CD4-positive, alpha-beta T cell (primary cell): ENCODE results near the gene RAD17. TPM values are rescaled to one million over a fixed set of nuclear protein-coding genes. Genes with fewer than 3 reads are reported as not detected.

ENCODE experiments used
- ATAC-seq: fragments of 200-7000 bp; cut with Tn5 transposase; one replicate; pipeline ENCODE4 v1.10.0; 2022; ENCODE audit warnings: mild to moderate bottlenecking; ENCODE audit not compliant: poor library complexity
- CTCF ChIA-PET: fragments of 350-600 bp; sonication (Branson Sonifier 250); formaldehyde crosslinking; loops from one replicate; lab custom pipeline; 2021; ENCODE audit warnings: antibody characterized with exemption, inconsistent platforms; lab: Charles Lee
- POLR2A ChIA-PET: fragments of 350-600 bp; sonication (Branson Sonifier 250); formaldehyde crosslinking; loops from one replicate; lab custom pipeline; 2021; ENCODE audit warnings: antibody characterized with exemption, inconsistent platforms; lab: Charles Lee
- DNase-seq, 14 experiments: peaks; one replicate each; pipeline ENCODE4 v3.0.0-alpha.2; 2013 to 2020; ENCODE audit warnings: mixed read lengths in 2 of 14
- H3K27ac ChIP-seq, 2 donors: one replicate each; pipeline versions ENCODE4 v1.5.1 to v1.7.0; 2013; ENCODE audit warnings: low read length in 2 of 2, low read depth in 1 of 2, mild to moderate bottlenecking in 1 of 2
- H3K27me3 ChIP-seq, 2 experiments: 1 replicate in 1 of 2; 2 replicates in 1 of 2; pipeline versions ENCODE4 v1.6.1 to v1.7.0; 2013; ENCODE audit warnings: low read length in 2 of 2, control low read depth in 1 of 2, mild to moderate bottlenecking in 1 of 2, moderate library complexity in 1 of 2; ENCODE audit not compliant: insufficient read depth in 2 of 2, control insufficient read depth in 1 of 2
- H3K36me3 ChIP-seq: one replicate; pipeline ENCODE4 v1.6.1; 2013; ENCODE audit warnings: low read length, control low read depth; ENCODE audit not compliant: insufficient read depth
- H3K4me1 ChIP-seq: one replicate; pipeline ENCODE4 v1.6.1; 2013; ENCODE audit warnings: low read length, control low read depth; ENCODE audit not compliant: insufficient read depth
- H3K4me3 ChIP-seq: one replicate; pipeline ENCODE4 v1.5.1; 2013; ENCODE audit warnings: mild to moderate bottlenecking, low read length, moderate library complexity
- H3K9me3 ChIP-seq, 2 experiments: 1 replicate in 1 of 2; 2 replicates in 1 of 2; pipeline versions ENCODE4 v1.6.1 to v1.7.0; 2013; ENCODE audit warnings: low read length in 2 of 2, mild to moderate bottlenecking in 2 of 2, control low read depth in 1 of 2, moderate library complexity in 1 of 2; ENCODE audit not compliant: control insufficient read depth in 1 of 2, insufficient read depth in 1 of 2
- H3K27ac Mint-ChIP-seq: one replicate; pipeline ENCODE4 v1.8.0; 2020; ENCODE audit warnings: mixed read lengths
- H3K27me3 Mint-ChIP-seq: one replicate; pipeline ENCODE4 v1.8.0; 2021; ENCODE audit warnings: mixed read lengths
- H3K36me3 Mint-ChIP-seq: one replicate; pipeline ENCODE4 v1.8.0; 2021; ENCODE audit warnings: low read depth, mixed read lengths
- H3K4me1 Mint-ChIP-seq: one replicate; pipeline ENCODE4 v1.8.0; 2021; ENCODE audit warnings: low read depth, mixed read lengths
- H3K4me3 Mint-ChIP-seq: one replicate; pipeline ENCODE4 v1.8.0; 2020; ENCODE audit warnings: mild to moderate bottlenecking, mixed read lengths
- H3K9me3 Mint-ChIP-seq: one replicate; pipeline ENCODE4 v1.8.0; 2020; ENCODE audit warnings: mixed read lengths
- intact Hi-C, 2 experiments: fragments of 100-400 bp; cut with DNase I in 1 of 2; cut with micrococcal nuclease in 1 of 2; formaldehyde crosslinking; loops; one replicate each; pipeline versions ENCODE4 v1.15.1 to v1.9.0; 2023 to 2025; cut with DNase I, micrococcal nuclease
- total RNA-seq, 174 experiments: library from RNA in 2 of 174; stranded (reverse) in 2 of 174; gene quantifications; one replicate each; pipeline ENCODE4 v1.2.3 and lab custom pipeline; 2021 to 2026
- TF ChIP-seq, protein P1 (sequence below): fragments of 200-600 bp; IDR thresholded peaks from one replicate; pipeline ENCODE4 v1.8.0; 2022; ENCODE audit warnings: antibody characterized with exemption, mild to moderate bottlenecking

RAD17 gene
- total RNA-seq, 2 experiments from 2014 or later: 15.7 to 19.1 TPM

- ChIA-PET POLR2A (no interaction called here), CTCF (no interaction called here)
- ATAC-seq: no peak
- no peak overlapping the region for H3K4me3 Mint-ChIP-seq
- TF ChIP-seq, protein P1, sequence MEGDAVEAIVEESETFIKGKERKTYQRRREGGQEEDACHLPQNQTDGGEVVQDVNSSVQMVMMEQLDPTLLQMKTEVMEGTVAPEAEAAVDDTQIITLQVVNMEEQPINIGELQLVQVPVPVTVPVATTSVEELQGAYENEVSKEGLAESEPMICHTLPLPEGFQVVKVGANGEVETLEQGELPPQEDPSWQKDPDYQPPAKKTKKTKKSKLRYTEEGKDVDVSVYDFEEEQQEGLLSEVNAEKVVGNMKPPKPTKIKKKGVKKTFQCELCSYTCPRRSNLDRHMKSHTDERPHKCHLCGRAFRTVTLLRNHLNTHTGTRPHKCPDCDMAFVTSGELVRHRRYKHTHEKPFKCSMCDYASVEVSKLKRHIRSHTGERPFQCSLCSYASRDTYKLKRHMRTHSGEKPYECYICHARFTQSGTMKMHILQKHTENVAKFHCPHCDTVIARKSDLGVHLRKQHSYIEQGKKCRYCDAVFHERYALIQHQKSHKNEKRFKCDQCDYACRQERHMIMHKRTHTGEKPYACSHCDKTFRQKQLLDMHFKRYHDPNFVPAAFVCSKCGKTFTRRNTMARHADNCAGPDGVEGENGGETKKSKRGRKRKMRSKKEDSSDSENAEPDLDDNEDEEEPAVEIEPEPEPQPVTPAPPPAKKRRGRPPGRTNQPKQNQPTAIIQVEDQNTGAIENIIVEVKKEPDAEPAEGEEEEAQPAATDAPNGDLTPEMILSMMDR: no peak
- DNase-seq: no peak
- H3K9me3 ChIP-seq: no peaks in the 10 kb centered on the region
- no peak overlapping the region for H3K27ac Mint-ChIP-seq
- peaks cover 29% of the 10 kb centered on the region for H3K36me3 ChIP-seq
- H3K4me1 ChIP-seq: peaks cover 6% of the 10 kb centered on the region
- peaks cover 42% of the 10 kb centered on the region for H3K36me3 Mint-ChIP-seq
- H3K27me3 Mint-ChIP-seq: no peaks in the 10 kb centered on the region
- no peaks in the 10 kb centered on the region for H3K9me3 Mint-ChIP-seq
- peaks cover 17% of the 10 kb centered on the region for H3K4me1 Mint-ChIP-seq
- no peak overlapping the region for H3K27ac ChIP-seq
- H3K4me3 ChIP-seq: no peak overlapping the region
- intact Hi-C loops: loop anchor here in 1 of 2 experiments (5.0 kb wide), 1 partner anchor 143 kb away; the partner anchor contains the start of gene CDK7
- H3K27me3 ChIP-seq: no peaks in the 10 kb centered on the region
Observed at GRCh38 chr5:69374911-69375446, 5.4 kb downstream of the RAD17 start.

DNA sequence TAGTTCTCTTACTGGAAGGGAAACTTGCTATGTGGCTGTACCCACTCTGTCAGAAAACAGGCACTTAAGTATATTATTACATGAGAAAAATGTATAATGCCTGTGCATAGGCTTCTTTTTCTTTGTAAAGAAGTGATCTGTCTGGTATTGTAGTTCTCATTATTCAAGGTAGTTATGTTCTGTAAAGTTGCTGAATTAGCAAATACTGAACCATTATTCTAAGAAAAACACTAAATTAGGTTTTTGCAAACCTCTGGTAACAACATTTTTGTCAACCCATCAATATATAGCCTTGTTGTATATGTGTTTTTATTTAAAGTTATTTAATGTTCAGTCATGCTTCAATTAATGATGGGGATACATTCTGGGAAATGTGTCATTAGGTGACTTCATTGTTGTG, 8.8 kb downstream of the RAD17 start:
- H3K36me3 Mint-ChIP-seq: peaks cover 68% of the 10 kb centered on the region
- ATAC-seq (no peak), DNase-seq (no peak)
- H3K9me3 ChIP-seq: no peaks in the 10 kb centered on the region
- H3K4me1 ChIP-seq: no peaks in the 10 kb centered on the region
- no peaks in the 10 kb centered on the region for H3K4me1 Mint-ChIP-seq
- no peaks in the 10 kb centered on the region for H3K9me3 Mint-ChIP-seq
- ChIA-PET CTCF (no interaction called here), POLR2A (no interaction called here)
- peaks cover 42% of the 10 kb centered on the region for H3K36me3 ChIP-seq
- intact Hi-C loops: no loop called here
- no peak overlapping the region for H3K4me3 Mint-ChIP-seq
- H3K27me3 Mint-ChIP-seq: no peaks in the 10 kb centered on the region
- no peak overlapping the region for H3K27ac ChIP-seq
- H3K27me3 ChIP-seq: no peaks in the 10 kb centered on the region
- no peak overlapping the region for H3K4me3 ChIP-seq
- H3K27ac Mint-ChIP-seq: no peak overlapping the region
- TF ChIP-seq, protein P1: no peak

DNA sequence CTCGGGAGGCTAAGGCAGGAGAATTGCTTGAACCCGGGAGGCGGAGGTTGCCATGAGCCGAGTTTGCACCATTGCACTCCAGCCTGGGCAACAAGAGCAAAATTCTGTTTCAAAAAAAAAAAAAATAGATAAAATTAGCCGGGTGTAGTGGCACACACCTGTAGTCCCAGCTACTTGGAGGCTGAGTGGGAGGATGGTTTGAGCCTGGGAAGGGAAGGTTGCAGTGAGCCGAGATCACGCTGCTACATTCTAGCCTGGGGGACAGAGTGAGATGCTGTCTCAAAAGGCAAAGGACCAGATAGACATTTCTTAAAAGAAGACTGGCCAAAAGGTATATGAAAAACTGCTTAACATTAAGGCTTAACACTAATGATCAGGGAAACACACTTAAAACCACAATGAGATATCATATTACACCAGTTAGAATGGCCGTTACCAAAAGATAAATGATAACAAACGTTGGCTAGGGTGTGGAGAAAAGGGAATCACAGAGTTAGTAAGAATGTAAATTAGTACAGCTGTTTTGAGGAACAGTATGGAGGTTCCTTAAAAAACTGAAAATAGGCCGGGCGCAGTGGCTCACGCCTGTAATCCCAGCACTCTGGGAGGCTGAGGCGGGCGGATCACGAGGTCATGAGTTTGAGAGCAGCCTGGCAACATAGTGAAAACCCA, 35.2 kb downstream of the RAD17 start:
- peaks cover 76% of the 10 kb centered on the region for H3K36me3 Mint-ChIP-seq
- peaks cover 28% of the 10 kb centered on the region for H3K36me3 ChIP-seq
- POLR2A ChIA-PET: no interaction called here
- no peak overlapping the region for H3K27ac Mint-ChIP-seq
- peaks cover 0 to 10% of the 10 kb centered on the region in 2 experiments for H3K9me3 ChIP-seq
- intact Hi-C loops: no loop called here
- TF ChIP-seq, protein P1: no peak
- H3K4me3 ChIP-seq: no peak overlapping the region
- no peak overlapping the region for H3K4me3 Mint-ChIP-seq
- H3K9me3 Mint-ChIP-seq: no peaks in the 10 kb centered on the region
- H3K27me3 ChIP-seq: no peaks in the 10 kb centered on the region
- DNase-seq (no peak), ATAC-seq (no peak)
- CTCF ChIA-PET: no interaction called here
- H3K4me1 Mint-ChIP-seq: no peaks in the 10 kb centered on the region
- no peaks in the 10 kb centered on the region for H3K4me1 ChIP-seq
- H3K27ac ChIP-seq: no peak overlapping the region
- H3K27me3 Mint-ChIP-seq: no peaks in the 10 kb centered on the region
